ENCODE measurements around the gene SULT1C2. TPM values are rescaled to one million over a fixed set of nuclear protein-coding genes. Genes with fewer than 3 reads are reported as not detected.

The SULT1C2 gene
- total RNA-seq, result not detected

- ATAC-seq, result no peak
- H3K27ac Mint-ChIP-seq, result no peak within 1 kb of the TSS
- H3K4me1 Mint-ChIP-seq, result no peaks in the 10 kb centered on the region
- no peak within 1 kb of the TSS for H3K4me3 Mint-ChIP-seq
- H3K27me3 Mint-ChIP-seq, result no peaks in the 10 kb centered on the region
- H3K36me3 Mint-ChIP-seq, result no peaks in the 10 kb centered on the region
- CTCF ChIA-PET, result no interaction called here
- no peaks in the 10 kb centered on the region for H3K9me3 Mint-ChIP-seq (ENCODE audit: low read depth)
- DNase-seq, result no peak
Observed at GRCh38 chr2:108288534-108289106, at the start of gene SULT1C2. SULT1C2 (plus strand) TSS chr2:108288895; CDS start chr2:108293668, 4,773 bp downstream.

DNA sequence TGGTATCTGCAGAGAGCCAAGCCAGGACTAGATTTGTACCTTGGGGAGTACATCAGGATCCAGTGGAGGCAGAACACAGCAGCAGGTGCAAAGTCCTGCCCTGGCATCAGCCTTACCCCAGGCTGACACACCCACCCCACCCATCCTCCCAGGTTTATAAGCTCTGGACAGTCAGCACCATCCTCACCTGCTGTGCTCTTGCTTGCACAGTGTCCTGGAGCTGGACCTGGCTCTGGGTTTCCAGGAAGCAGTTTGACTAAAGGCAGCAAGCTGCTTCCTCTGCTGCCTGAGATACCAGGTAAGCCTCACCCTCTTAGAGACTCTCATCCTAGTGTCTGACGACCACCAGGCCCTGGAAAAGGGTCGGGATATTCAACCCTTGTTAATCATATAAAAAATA lies 48.9 kb upstream of the SULT1C2 start, which contains the start of gene SULT1C3:
Gene SULT1C3, plus strand, starts transcription at position 183 of the 400 bp plus-strand sequence. CDS start 7,227 bp downstream, outside the sequence.
- DNase-seq, result no peak
- H3K4me1 Mint-ChIP-seq, result no peaks in the 10 kb centered on the region
- no peak for ATAC-seq
- H3K9me3 Mint-ChIP-seq (ENCODE audit: low read depth), result peaks cover 4% of the 10 kb centered on the region
- H3K4me3 Mint-ChIP-seq, result no peak within 1 kb of the TSS
- no peak within 1 kb of the TSS for H3K27ac Mint-ChIP-seq
- CTCF ChIA-PET, result no interaction called here
- H3K27me3 Mint-ChIP-seq, result no peaks in the 10 kb centered on the region
- H3K36me3 Mint-ChIP-seq, result no peaks in the 10 kb centered on the region

GRCh38 chr2:108240966-108241365 lies 47.7 kb upstream of the SULT1C2 start:
- no peaks in the 10 kb centered on the region for H3K27me3 Mint-ChIP-seq
- H3K27ac Mint-ChIP-seq, result no peak overlapping the region
- peaks cover 4% of the 10 kb centered on the region for H3K9me3 Mint-ChIP-seq (ENCODE audit: low read depth)
- ATAC-seq (no peak), DNase-seq (no peak)
- no peaks in the 10 kb centered on the region for H3K4me1 Mint-ChIP-seq
- H3K36me3 Mint-ChIP-seq, result no peaks in the 10 kb centered on the region
- no peak overlapping the region for H3K4me3 Mint-ChIP-seq
- CTCF ChIA-PET, result no interaction called here

DNA sequence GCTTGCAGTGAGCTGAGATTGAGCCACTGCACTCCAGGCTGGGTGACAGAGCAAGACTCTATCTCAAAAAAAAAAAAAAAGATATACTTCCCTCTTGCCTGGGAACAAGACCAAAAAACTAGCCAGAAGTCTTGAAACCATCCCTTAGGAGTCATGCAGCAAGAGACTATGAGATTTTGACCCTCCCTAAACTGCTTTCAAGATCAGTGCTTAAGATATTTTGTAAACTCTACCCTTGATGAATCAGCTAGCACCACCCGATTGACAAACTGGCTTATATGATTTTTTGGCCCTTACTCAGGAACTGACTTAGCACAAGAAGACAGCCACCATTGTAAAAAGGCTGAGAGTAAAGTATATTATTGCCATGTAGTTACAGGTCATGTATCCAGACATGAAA lies 45.1 kb upstream of the SULT1C2 start:
- no peaks in the 10 kb centered on the region for H3K9me3 Mint-ChIP-seq (ENCODE audit: low read depth)
- ATAC-seq (no peak), DNase-seq (no peak)
- H3K36me3 Mint-ChIP-seq, result no peaks in the 10 kb centered on the region
- no peak overlapping the region for H3K4me3 Mint-ChIP-seq
- no peaks in the 10 kb centered on the region for H3K27me3 Mint-ChIP-seq
- H3K4me1 Mint-ChIP-seq, result no peaks in the 10 kb centered on the region
- CTCF ChIA-PET, result no interaction called here
- no peak overlapping the region for H3K27ac Mint-ChIP-seq

DNA sequence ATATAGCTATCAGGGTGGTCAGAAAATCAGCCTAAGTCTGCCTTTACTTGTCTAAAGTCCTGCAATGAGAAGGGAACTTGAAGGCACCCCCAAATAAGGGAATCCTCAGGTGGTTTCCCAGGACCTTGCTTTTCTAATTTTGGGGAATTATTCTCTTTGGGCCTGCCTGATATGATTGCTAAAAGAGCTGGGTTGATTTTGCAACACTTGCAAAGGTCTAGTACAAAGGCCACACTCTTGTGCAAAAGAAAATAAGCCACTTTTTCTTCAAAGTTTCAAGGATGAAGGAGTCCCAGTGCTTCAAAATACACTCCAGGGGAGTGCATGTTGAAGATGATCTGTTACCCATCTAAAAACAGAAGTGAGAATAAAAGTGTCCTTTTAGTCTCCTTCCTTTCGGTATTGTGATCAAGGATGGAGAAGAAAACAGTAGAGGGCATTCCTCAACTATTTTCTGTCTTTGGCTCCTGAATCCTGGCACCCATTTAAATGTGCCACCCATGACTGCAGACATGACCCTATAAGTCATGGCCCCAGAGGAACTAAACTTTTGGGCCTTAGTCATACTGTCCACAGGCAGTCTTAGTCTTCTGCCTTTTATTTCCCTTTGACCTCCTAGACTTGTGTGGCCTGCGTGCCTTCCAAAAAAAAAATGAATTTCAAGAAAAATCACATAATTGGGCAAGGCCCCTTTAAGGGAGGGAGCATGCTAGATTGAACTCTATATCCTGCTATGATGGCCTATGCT lies 43.9 kb upstream of the SULT1C2 start:
- CTCF ChIA-PET, result no interaction called here
- Mint-ChIP-seq H3K4me3 (no peak overlapping the region), H3K4me1 (no peaks in the 10 kb centered on the region), H3K27ac (no peak overlapping the region), H3K27me3 (no peaks in the 10 kb centered on the region), H3K9me3 (ENCODE audit: low read depth) (no peaks in the 10 kb centered on the region), H3K36me3 (no peaks in the 10 kb centered on the region)
- ATAC-seq (no peak), DNase-seq (no peak)

DNA sequence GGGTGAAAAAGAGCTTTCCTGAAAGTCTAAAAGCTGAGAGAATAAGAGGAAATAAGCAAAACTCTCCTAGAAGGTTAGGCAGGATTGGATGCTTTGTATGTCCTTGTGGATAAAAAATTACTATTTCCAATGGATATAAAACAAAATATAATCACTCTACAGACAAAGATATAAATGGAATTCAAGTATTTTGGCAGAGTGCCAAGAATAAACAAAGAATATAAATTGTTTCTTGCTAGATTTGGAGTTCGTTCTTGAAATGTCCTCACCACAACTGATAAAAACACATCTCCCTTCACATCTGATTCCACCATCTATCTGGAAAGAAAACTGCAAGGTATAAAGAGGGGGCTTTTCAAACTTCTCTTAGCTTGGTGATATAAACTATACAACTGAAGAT lies 35.6 kb upstream of the SULT1C2 start:
- CTCF ChIA-PET, result no interaction called here
- no peak overlapping the region for H3K27ac Mint-ChIP-seq

DNA sequence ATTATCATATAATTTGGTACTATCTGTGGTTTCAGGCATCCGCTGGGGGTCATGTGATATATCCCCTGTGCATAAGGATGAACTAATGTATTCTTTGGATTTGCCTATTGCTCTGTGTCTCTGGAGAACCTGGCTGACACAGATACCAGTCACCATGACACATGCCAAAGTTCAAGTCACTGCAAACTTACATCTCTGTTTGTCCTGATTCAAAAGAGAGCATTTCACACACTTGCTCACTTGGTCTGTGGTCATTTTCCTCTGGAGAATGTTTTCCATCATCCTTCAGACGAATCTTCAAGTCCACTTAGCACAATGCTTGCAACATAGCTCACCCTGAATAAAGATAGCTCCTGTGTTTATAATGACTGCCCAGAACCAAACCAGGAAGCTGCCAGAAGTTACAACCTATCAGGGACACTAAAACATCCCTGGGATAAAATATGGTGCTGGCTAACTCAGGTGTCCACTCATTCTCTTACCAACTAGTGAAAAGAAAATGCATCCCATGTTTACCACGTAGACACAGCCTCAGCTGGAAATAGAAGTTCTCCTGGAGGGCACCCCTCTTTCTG lies 30.9 kb upstream of the SULT1C2 start:
- CTCF ChIA-PET, result no interaction called here
- Mint-ChIP-seq H3K9me3 (ENCODE audit: low read depth) (no peaks in the 10 kb centered on the region), H3K4me3 (no peak overlapping the region), H3K27ac (no peak overlapping the region), H3K27me3 (peaks cover 20% of the 10 kb centered on the region), H3K36me3 (no peaks in the 10 kb centered on the region), H3K4me1 (no peaks in the 10 kb centered on the region)
- ATAC-seq, result no peak
- no peak for DNase-seq

More for the DNA sequence above, 35.6 kb upstream of the SULT1C2 start:
- Mint-ChIP-seq H3K9me3 (ENCODE audit: low read depth) (no peaks in the 10 kb centered on the region), H3K4me3 (no peak overlapping the region), H3K4me1 (no peaks in the 10 kb centered on the region), H3K36me3 (no peaks in the 10 kb centered on the region), H3K27me3 (peaks cover 7% of the 10 kb centered on the region)
- no peak for DNase-seq
- no peak for ATAC-seq

- CTCF ChIA-PET, result no interaction called here
- DNase-seq (no peak), ATAC-seq (no peak)
- Mint-ChIP-seq H3K27me3 (peaks cover 29% of the 10 kb centered on the region), H3K4me3 (no peak overlapping the region), H3K4me1 (no peaks in the 10 kb centered on the region), H3K9me3 (ENCODE audit: low read depth) (no peaks in the 10 kb centered on the region), H3K36me3 (no peaks in the 10 kb centered on the region), H3K27ac (no peak overlapping the region)
Observed at GRCh38 chr2:108260773-108261172, 27.9 kb upstream of the SULT1C2 start.

DNA sequence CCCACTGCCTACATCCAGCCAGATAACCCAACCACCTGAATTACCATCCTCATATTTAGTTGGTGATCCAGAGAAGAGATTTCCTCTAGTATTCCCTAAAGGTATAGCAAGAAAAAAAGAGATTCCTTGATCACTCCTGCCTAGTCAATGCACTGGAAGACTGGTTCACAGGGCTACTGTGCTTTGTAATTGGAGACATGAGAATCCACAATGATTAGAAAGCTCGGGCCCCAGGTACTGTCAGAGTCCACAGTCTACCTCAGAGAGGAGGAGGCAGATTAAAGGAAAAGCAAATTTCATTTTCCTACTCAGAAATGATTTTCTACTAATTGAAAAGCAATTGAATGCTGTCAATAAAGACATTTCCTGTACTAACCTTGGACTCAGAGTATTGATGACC lies 26.7 kb upstream of the SULT1C2 start:
- no peak overlapping the region for H3K27ac Mint-ChIP-seq
- no peaks in the 10 kb centered on the region for H3K36me3 Mint-ChIP-seq
- H3K9me3 Mint-ChIP-seq (ENCODE audit: low read depth), result no peaks in the 10 kb centered on the region
- peaks cover 31% of the 10 kb centered on the region for H3K27me3 Mint-ChIP-seq
- ATAC-seq (no peak), DNase-seq (no peak)
- no peak overlapping the region for H3K4me3 Mint-ChIP-seq
- CTCF ChIA-PET, result no interaction called here
- H3K4me1 Mint-ChIP-seq, result no peaks in the 10 kb centered on the region

DNA sequence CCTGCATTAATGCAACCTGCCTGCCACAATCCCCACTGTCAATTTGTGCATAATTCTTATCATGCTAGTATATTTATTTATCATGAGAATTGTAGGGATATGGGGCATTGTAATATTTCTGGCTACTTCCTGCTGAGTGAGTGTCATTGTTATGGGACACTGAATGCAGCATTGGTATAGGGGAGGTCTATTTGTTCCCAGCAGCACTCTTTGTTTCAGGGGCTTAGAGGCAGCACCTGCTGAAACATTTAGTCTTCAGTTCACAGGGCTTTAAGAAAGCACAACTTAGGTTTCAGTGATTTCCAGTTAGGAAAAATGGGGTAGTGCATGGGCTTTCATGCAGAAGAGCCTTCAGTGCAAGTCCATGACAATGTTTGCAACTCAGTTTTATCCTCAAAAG lies 25.3 kb upstream of the SULT1C2 start:
- Mint-ChIP-seq H3K4me1 (no peaks in the 10 kb centered on the region), H3K27ac (no peak overlapping the region), H3K9me3 (ENCODE audit: low read depth) (no peaks in the 10 kb centered on the region), H3K4me3 (no peak overlapping the region), H3K36me3 (no peaks in the 10 kb centered on the region), H3K27me3 (peaks cover 31% of the 10 kb centered on the region)
- no peak for ATAC-seq
- DNase-seq, result no peak
- CTCF ChIA-PET, result no interaction called here

GRCh38 chr2:108266218-108266617 lies 22.5 kb upstream of the SULT1C2 start:
- CTCF ChIA-PET, result no interaction called here
- H3K27ac Mint-ChIP-seq, result no peak overlapping the region
- H3K4me1 Mint-ChIP-seq, result no peaks in the 10 kb centered on the region
- no peak overlapping the region for H3K4me3 Mint-ChIP-seq
- ATAC-seq, result no peak
- no peak for DNase-seq
- no peaks in the 10 kb centered on the region for H3K9me3 Mint-ChIP-seq (ENCODE audit: low read depth)
- H3K27me3 Mint-ChIP-seq, result peaks cover 24% of the 10 kb centered on the region
- no peaks in the 10 kb centered on the region for H3K36me3 Mint-ChIP-seq

DNA sequence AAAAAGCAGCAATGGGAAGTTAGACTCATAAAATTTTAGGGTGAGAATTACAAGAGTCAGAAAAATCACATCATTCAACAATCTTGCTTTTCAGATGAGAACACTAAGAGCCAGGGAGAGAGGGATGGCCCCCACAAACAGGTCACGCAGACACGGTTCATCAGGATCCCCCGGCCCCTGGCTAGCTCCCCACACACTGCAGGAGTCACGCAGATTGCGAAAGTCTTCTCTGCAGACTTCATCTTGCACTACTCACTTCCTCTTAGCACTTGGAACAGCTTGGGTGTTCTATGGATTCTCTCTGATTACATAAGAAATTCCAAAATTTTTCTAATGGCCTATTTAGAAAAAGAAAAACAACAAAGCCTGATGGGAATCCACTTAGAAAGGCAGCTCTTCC lies 21.6 kb upstream of the SULT1C2 start:
- ATAC-seq (no peak), DNase-seq (no peak)
- Mint-ChIP-seq H3K9me3 (ENCODE audit: low read depth) (no peaks in the 10 kb centered on the region), H3K27ac (no peak overlapping the region), H3K36me3 (no peaks in the 10 kb centered on the region), H3K4me1 (no peaks in the 10 kb centered on the region), H3K27me3 (peaks cover 20% of the 10 kb centered on the region), H3K4me3 (no peak overlapping the region)
- CTCF ChIA-PET, result no interaction called here

- CTCF ChIA-PET, result no interaction called here
- H3K36me3 Mint-ChIP-seq, result no peaks in the 10 kb centered on the region
- DNase-seq (no peak), ATAC-seq (no peak)
- no peak overlapping the region for H3K27ac Mint-ChIP-seq
- H3K4me3 Mint-ChIP-seq, result no peak overlapping the region
- H3K9me3 Mint-ChIP-seq (ENCODE audit: low read depth), result no peaks in the 10 kb centered on the region
- no peaks in the 10 kb centered on the region for H3K4me1 Mint-ChIP-seq
- peaks cover 15% of the 10 kb centered on the region for H3K27me3 Mint-ChIP-seq
Observed at GRCh38 chr2:108268001-108268400, 20.7 kb upstream of the SULT1C2 start.

- no peak overlapping the region for H3K4me3 Mint-ChIP-seq
- no peaks in the 10 kb centered on the region for H3K36me3 Mint-ChIP-seq
- no peaks in the 10 kb centered on the region for H3K4me1 Mint-ChIP-seq
- H3K27ac Mint-ChIP-seq, result no peak overlapping the region
- DNase-seq, result no peak
- ATAC-seq, result no peak
- peaks cover 10% of the 10 kb centered on the region for H3K27me3 Mint-ChIP-seq
- CTCF ChIA-PET, result no interaction called here
- H3K9me3 Mint-ChIP-seq (ENCODE audit: low read depth), result no peaks in the 10 kb centered on the region
Observed at GRCh38 chr2:108270346-108270745, 18.3 kb upstream of the SULT1C2 start.
